ENCODE results near the gene SFI1. TPM values are rescaled to one million over a fixed set of nuclear protein-coding genes. Genes with fewer than 3 reads are reported as not detected.

The SFI1 gene
- total and polyA plus RNA-seq, 8 donors = 10.8 to 60.3 (median 16.4) TPM

DNA sequence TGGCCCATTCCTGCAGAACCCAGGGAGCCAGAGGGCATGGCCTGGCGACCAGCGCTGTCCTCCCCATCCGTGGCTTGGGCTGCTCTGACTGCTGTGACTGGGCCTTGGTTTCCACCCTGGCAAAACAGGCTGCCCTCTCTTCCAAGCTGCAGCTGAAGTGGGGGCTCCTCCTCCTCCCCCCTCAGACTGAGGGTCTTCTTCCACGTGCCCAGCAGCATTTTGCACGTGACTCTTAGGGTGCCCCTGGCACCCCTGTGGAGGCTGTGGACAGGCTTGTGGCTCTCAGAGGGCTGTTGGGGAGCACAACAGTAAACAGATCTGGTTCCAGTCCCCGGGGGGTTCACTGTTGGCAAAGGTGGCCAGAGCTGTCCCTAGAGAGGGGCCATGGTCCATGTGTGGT, 114.3 kb downstream of the SFI1 start:
- ATAC-seq = no peak
- Histone ChIP-seq H3K4me1 (no peaks in the 10 kb centered on the region), H3K27ac (no peak overlapping the region), H3K36me3 (no peaks in the 10 kb centered on the region), H3K4me3 (no peak overlapping the region), H3K9me3 (no peaks in the 10 kb centered on the region), H3K27me3 (no peaks in the 10 kb centered on the region)
- DNase-seq = no peak
- intact Hi-C loops (cut with DNase I) = no loop called here
- TF ChIP-seq, protein P1, sequence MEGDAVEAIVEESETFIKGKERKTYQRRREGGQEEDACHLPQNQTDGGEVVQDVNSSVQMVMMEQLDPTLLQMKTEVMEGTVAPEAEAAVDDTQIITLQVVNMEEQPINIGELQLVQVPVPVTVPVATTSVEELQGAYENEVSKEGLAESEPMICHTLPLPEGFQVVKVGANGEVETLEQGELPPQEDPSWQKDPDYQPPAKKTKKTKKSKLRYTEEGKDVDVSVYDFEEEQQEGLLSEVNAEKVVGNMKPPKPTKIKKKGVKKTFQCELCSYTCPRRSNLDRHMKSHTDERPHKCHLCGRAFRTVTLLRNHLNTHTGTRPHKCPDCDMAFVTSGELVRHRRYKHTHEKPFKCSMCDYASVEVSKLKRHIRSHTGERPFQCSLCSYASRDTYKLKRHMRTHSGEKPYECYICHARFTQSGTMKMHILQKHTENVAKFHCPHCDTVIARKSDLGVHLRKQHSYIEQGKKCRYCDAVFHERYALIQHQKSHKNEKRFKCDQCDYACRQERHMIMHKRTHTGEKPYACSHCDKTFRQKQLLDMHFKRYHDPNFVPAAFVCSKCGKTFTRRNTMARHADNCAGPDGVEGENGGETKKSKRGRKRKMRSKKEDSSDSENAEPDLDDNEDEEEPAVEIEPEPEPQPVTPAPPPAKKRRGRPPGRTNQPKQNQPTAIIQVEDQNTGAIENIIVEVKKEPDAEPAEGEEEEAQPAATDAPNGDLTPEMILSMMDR (IDR thresholded peaks at IDR 0.05) = no peak
- no peak for FAIRE-seq
- WGBS, 2 donors = 86 to 89% methylated on average over 6 of the region's 6 CpGs

DNA sequence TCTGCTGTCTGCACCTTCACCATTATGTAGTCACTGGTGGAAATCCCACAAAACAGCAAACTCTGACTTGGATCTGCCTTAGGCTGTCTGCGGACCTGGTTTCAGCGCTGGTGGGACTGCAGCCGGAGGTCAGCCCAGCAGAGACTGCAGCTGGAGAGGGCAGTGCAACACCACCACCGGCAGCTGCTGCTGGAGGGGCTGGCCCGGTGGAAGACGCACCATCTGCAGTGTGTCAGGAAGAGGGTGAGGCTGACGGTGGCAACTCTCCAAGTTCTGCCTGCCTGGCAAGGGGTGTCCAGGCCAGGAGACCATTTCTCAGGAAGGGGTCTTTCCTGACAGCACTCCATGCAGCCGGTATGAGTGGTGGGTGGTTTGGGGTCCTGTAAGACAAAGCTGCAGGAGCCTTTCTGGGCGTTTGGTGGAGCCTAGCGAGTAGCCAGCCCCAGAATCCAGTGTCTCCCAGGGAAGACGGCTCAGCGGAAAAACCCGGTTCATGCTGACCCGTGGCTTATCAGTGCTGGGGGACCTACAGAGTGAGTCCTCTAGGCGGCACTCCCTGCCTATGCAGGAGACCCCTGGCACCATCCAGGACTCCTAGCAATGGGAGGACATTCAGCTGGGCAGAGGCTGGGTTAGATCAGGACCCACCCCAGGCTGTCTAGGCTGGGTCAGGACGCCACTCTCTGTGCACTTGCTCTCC, 114.9 kb downstream of the SFI1 start:
- Histone ChIP-seq H3K36me3 (no peaks in the 10 kb centered on the region), H3K4me3 (no peak overlapping the region), H3K27me3 (no peaks in the 10 kb centered on the region), H3K9me3 (no peaks in the 10 kb centered on the region), H3K4me1 (no peaks in the 10 kb centered on the region), H3K27ac (no peak overlapping the region)
- FAIRE-seq (no peak), ATAC-seq (no peak), DNase-seq (peak in 3 of 6 donors; percentile 18 to 66 (median 31))
- TF ChIP-seq, protein P1 (IDR thresholded peaks at IDR 0.05) = no peak
- intact Hi-C loops (cut with DNase I) = no loop called here
- 76 to 77% methylated on average over 16 of the region's 16 CpGs for WGBS, 2 donors

DNA sequence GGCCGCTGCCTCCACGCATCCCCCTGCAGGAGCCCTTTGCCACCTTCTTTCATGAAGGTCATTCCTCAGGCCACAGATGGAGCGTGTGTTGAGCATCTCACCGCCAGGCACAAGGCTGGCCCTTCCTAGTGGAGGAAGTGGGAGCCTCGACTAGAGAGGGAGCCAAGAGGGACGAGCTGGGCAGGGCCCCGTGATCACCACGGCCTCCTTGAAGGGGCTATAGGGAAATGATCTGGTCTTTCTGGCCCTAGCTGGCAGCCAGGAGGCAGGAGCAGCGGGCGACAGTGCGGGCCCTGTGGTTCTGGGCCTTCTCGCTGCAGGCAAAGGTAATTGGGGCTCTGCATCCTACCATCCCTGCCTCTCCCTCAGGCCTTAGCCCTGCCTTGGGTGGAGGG, 116.6 kb downstream of the SFI1 start:
- no peak overlapping the region for H3K4me3 ChIP-seq
- intact Hi-C loops (cut with DNase I) = no loop called here
- FAIRE-seq = no peak
- no peaks in the 10 kb centered on the region for H3K9me3 ChIP-seq
- DNase-seq = no peak
- no peak overlapping the region for H3K27ac ChIP-seq
- no peaks in the 10 kb centered on the region for H3K36me3 ChIP-seq
- no peak for ATAC-seq
- H3K4me1 ChIP-seq = no peaks in the 10 kb centered on the region
- H3K27me3 ChIP-seq = no peaks in the 10 kb centered on the region
- TF ChIP-seq, protein P1 (IDR thresholded peaks at IDR 0.05) = no peak
- WGBS, 2 donors = 90 to 91% methylated on average over 12 of the region's 12 CpGs

DNA sequence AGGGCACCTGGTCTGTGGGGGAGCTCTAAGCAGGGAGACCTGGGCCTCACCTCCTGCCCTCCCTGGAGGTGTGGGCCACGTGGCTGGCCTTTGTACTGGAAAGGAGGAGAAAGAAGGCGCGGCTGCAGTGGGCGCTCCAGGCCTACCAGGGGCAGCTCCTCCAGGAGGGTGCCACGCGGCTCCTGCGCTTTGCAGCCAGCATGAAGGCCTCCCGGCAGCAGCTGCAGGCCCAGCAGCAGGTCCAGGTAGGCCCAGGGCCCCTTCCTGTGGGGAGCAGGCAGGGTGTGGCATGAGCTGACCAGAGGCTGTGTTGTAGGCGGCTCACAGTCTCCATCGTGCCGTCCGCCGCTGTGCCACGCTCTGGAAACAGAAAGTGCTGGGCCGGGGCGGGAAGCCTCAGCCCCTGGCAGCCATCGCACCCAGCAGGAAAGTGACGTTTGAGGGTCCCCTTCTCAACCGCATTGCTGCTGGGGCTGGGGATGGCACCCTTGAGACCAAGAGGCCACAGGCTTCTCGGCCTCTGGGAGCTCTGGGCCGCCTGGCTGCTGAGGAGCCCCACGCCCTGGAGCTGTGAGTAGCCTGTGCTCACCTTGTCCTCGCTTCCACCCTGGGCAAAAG, 117.1 kb downstream of the SFI1 start:
- ATAC-seq = peak in 1 of 4 donors; percentile 4
- H3K27ac ChIP-seq = no peak overlapping the region

More for the DNA sequence above, 117.1 kb downstream of the SFI1 start:
- Histone ChIP-seq H3K27me3 (no peaks in the 10 kb centered on the region), H3K9me3 (no peaks in the 10 kb centered on the region), H3K4me3 (no peak overlapping the region), H3K4me1 (no peaks in the 10 kb centered on the region), H3K36me3 (no peaks in the 10 kb centered on the region)
- TF ChIP-seq, protein P1 (IDR thresholded peaks at IDR 0.05) = no peak
- intact Hi-C loops (cut with DNase I) = no loop called here
- 89 to 90% methylated on average over 22 to 23 of the region's 23 CpGs for WGBS, 2 donors
- DNase-seq = peak in 1 of 6 donors; percentile 67
- FAIRE-seq = no peak

All from pancreas (tissue), 10 donors.